Activated CD4-positive, alpha-beta T cell treated with anti-CD3 and anti-CD28 coated beads for 1 hour (primary cell): Measurements from ENCODE around the gene OXA1L.
"Not testable (repeated sequence)": the region's sequence is repeated elsewhere in the genome, so short reads cannot be mapped to it uniquely, and the experiment has no call there.

Source experiments
- DNase-seq: peaks from one replicate; pipeline ENCODE4 v3.0.0-alpha.2; 2020

The OXA1L gene

GRCh38 chr14:22770481-22771187 lies 4.1 kb downstream of the OXA1L start:
- no peak for DNase-seq

GRCh38 chr14:22772725-22773124 lies 6.2 kb downstream of the OXA1L start:
- no peak for DNase-seq

- no peak for DNase-seq
Observed at GRCh38 chr14:22773162-22774010, 6.9 kb downstream of the OXA1L start.

GRCh38 chr14:22774011-22774706 lies 7.7 kb downstream of the OXA1L start:
- no peak for DNase-seq

- no peak for DNase-seq
Observed at GRCh38 chr14:22776215-22776614, 9.7 kb downstream of the OXA1L start.

GRCh38 chr14:22776849-22777248 lies 10.4 kb downstream of the OXA1L start:
- not testable (repeated sequence) for DNase-seq

- DNase-seq: no peak
Observed at GRCh38 chr14:22778084-22778483, 11.6 kb downstream of the OXA1L start.

GRCh38 chr14:22780105-22780679 lies 13.7 kb downstream of the OXA1L start:
- no peak for DNase-seq

- no peak for DNase-seq
Observed at GRCh38 chr14:22780941-22781300, 14.4 kb downstream of the OXA1L start.

- DNase-seq: no peak
Observed at GRCh38 chr14:22781301-22781991, 15.0 kb downstream of the OXA1L start.

- DNase-seq: no peak
Observed at GRCh38 chr14:22786685-22787084, 20.2 kb downstream of the OXA1L start.

- no peak for DNase-seq
Observed at GRCh38 chr14:22791301-22791700, 24.8 kb downstream of the OXA1L start.

- DNase-seq: no peak
Observed at GRCh38 chr14:22792158-22792557, 25.7 kb downstream of the OXA1L start.

GRCh38 chr14:22793550-22793949 lies 27.1 kb downstream of the OXA1L start:
- not testable (repeated sequence) for DNase-seq

GRCh38 chr14:22793976-22794375 lies 27.5 kb downstream of the OXA1L start:
- no peak for DNase-seq

GRCh38 chr14:22794551-22794951 lies 28.1 kb downstream of the OXA1L start:
- DNase-seq: no peak

- DNase-seq: no peak
Observed at GRCh38 chr14:22796087-22796707, 29.7 kb downstream of the OXA1L start.

GRCh38 chr14:22797017-22797917 lies 30.8 kb downstream of the OXA1L start:
- no peak for DNase-seq

GRCh38 chr14:22798528-22798927 lies 32.0 kb downstream of the OXA1L start:
- no peak for DNase-seq

GRCh38 chr14:22800346-22800745 lies 33.9 kb downstream of the OXA1L start:
- no peak for DNase-seq

- no peak for DNase-seq
Observed at GRCh38 chr14:22801716-22802115, 35.2 kb downstream of the OXA1L start.
